Glomerular endothelial cell (primary cell): ENCODE data around the gene AMZ1. TPM values are rescaled to one million over a fixed set of nuclear protein-coding genes. Genes with fewer than 3 reads are reported as not detected.
"Not testable (repeated sequence)": the region's sequence is repeated elsewhere in the genome, so short reads cannot be mapped to it uniquely, and the experiment has no call there.

ENCODE experiments used
- DNase-seq: peaks from one replicate; pipeline ENCODE4 v3.0.0-alpha.2; 2011; ENCODE audit warnings: low read depth, low spot score; ENCODE audit errors: extremely low read depth
- total RNA-seq: library from RNA; depleted of rRNA; stranded (reverse); fragments of >200 nt; gene quantifications from 2 replicates; pipeline ENCODE4 v1.2.3, GENCODE V29; 2015

The AMZ1 gene
- total RNA-seq, 1 donor from 2014 or later, result 0.47 TPM

GRCh38 chr7:2666588-2667250, 21.3 kb upstream of the AMZ1 start:
- DNase-seq, result no peak

- no peak for DNase-seq
Observed at GRCh38 chr7:2667843-2668242, 20.2 kb upstream of the AMZ1 start.

- no peak for DNase-seq
Observed at GRCh38 chr7:2668401-2668800, 19.6 kb upstream of the AMZ1 start.

DNA sequence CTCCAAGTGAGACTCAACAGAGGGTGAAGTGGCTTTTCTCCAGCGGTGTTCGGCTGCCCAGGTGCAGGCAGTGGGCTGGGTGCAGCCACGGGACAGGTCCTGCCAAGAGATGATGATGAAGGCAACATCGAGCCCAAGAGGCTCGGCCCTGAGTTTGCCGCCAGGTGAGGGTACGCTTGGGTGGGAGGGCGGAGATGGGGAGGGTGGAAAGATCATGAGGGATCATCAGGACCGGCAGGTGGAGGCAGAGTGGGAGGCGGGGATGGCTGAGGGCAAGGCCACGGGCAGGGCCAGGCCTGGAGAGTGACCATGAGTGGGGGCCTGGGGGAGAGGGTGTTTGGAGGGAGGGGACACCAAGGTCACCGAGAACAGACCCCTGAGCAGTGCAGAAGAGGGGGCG, 17.8 kb upstream of the AMZ1 start:
- no peak for DNase-seq

- DNase-seq, result no peak
Observed at GRCh38 chr7:2670720-2671391, 17.1 kb upstream of the AMZ1 start.

- not testable (repeated sequence) for DNase-seq
Observed at GRCh38 chr7:2673214-2673613, 14.8 kb upstream of the AMZ1 start.

DNA sequence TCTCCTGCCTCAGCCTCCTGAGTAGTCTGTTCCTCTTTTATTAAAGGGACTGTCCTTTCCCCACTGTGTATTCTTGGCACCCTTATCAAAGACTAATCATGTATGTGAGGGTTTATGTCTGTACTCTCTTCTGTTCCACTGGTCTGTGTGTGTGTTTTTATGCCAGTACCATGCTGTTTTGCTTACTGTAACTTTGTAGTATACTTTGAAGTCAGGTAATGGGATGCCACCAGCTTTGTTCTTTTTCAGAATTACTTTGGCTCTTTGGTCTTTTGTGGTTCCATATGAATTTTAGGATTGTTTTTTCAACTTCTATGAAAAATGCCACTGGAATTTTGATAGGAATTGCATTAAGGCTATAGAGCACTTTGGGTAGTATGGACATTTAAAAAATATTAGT, 14.1 kb upstream of the AMZ1 start:
- no peak for DNase-seq

- no peak for DNase-seq
Observed at GRCh38 chr7:2675256-2675764, 12.7 kb upstream of the AMZ1 start.

DNA sequence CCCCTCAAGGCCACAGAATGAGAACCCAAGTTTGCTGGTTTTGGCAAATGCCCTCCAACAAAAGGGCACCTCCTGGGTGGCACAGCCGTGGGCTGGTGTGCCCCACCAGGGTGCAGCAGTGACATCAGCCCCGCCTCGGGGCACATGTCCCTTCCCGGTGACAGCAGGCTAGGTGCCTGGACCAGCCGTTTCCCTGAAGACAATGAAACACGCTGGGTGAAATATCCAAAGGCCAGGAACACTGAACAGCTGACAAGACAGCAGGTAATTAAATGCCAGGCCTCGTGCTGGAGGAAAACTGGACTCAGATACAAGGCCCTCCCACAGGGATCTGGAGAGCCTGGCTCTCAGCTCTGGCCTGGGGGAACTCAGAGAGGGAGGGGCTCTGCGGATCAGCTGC, 11.4 kb upstream of the AMZ1 start:
- DNase-seq, result not testable (repeated sequence)

- not testable (repeated sequence) for DNase-seq
Observed at GRCh38 chr7:2678454-2678853, 9.5 kb upstream of the AMZ1 start.

- not testable (repeated sequence) for DNase-seq
Observed at GRCh38 chr7:2679135-2680127, 8.6 kb upstream of the AMZ1 start.

DNA sequence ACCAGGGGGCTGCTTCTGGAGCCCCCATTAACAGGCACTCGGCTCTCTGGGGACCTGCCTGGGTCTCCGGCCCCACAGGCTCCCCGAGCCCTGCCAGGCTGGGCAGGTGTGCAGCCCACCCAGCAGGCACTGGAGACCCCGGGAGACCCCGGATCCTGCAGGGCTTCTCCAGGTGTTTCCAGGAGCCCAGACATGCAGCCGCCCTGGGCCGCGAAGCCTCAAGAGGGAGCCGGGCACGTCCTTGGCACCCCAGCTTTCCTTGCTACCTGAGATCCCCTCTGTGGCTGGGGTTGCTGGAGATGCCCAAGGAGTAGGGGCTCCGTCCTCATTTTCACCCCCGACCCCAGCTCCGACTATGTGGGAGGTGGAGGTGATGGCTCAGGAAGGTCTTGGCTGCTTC, 7.7 kb upstream of the AMZ1 start:
- no peak for DNase-seq

- peak; percentile 18 for DNase-seq
Observed at GRCh38 chr7:2680792-2681490, 7.1 kb upstream of the AMZ1 start.

DNA sequence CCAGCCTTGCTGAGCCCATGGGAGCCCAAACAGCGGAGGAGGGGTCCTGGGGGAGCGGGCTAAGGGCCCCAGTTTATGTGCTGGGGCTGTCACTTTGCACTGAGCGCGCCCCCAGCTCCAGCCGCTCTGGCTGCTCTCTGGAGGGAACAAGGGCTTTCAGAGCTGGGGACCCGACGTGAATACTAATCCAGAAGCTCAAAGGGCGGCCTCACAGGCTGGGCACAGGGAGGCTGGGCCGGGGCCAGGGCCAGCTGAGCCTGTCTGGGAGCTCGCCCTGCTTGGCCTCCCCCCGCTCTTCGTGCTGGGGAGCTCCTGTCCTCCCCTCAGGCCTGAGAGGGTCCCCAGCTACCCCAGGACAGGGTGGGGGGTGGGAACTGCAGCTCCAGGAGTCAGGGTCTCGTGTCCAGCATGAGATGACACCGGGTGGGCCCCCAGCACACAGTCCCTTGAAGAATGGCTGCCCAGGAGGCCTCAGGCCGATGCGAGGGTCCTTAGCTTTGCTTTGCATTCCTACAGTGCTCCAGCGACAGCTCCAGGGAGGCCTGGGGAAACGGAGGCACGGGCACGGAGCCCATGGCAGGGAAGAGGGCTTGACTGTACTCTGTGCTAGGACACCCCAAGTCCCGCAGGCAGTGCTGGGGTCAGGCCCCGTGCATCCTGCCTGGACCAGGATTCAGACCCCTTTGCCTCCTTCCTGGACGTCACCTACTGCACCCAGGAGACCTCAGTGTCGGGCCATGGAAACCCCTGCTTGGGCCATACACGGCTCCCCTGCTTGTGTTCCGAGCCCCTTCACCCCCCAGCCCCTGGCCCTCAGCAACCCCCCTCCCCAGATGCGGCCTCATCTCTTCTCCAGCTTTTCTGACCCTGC, 5.8 kb upstream of the AMZ1 start:
- DNase-seq, result no peak

DNA sequence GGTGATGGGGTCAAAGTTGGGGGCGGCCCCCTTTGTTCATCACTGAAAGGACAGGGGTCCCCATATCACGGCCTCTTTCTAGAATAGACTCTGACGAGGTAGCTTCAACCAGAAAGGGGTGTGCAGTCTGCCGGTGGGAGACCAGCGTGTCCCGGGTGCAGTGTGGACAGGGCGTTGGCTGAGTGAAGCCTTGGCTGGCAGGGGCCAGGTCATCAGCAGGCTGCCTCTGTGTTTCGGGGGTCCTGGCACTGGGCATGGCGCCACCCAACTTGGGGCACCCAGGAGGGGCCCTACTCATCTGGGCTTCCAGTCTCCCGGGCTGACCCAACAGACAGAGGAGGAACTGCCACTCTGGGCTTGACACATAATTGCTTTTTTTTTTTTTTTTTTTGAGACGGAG, 3.5 kb upstream of the AMZ1 start:
- DNase-seq, result no peak

- DNase-seq, result no peak
Observed at GRCh38 chr7:2686101-2686500, 1.9 kb upstream of the AMZ1 start.

DNA sequence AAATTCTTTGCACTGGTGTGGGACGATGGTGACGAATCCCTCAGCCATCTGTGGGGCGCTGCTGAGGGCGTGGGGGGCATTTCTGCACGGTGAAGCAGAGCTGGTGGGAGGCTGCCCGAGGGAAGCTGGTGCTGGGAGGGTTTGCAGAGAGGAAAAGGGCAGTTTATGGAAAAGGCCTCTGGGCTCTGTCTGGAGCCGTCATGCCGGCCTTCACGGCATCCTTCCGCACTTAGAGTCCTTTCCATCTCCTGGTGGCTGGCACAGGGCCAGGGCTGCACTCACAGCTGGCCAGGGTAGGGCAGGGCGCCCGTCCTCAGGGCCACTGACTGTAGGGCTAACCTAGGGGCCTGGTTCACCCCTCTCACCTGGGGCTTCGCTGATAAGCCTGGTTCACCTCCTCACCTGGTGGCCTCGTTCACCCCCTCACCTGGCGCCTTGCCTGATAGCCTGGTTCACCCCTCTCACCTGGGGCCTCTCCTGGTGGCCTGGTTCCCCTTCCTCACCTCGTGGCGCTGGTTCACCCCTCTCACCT, 598 bp upstream of the AMZ1 start:
- no peak for DNase-seq

GRCh38 chr7:2688409-2689342, 674 bp downstream of the AMZ1 start:
- DNase-seq, result no peak
